Measurements from ENCODE around the gene MAP2K5. TPM values are rescaled to one million over a fixed set of nuclear protein-coding genes. Genes with fewer than 3 reads are reported as not detected.

Gene MAP2K5
- total RNA-seq, 2 donors from 2014 or later, result 19.1 to 23.0 TPM

- DNase-seq (no peak), ATAC-seq (no peak)
These were observed 220.3 kb downstream of the MAP2K5 start for GRCh38 chr15:67762610-67763368.

GRCh38 chr15:67765701-67766100 lies 223.2 kb downstream of the MAP2K5 start:
- intact Hi-C loops (cut with DNase I, micrococcal nuclease), result no loop called here
- ATAC-seq (no peak), DNase-seq (no peak)

More at GRCh38 chr15:67762610-67763368, 220.3 kb downstream of the MAP2K5 start:
- intact Hi-C loops (cut with DNase I, micrococcal nuclease), result no loop called here

GRCh38 chr15:67766968-67767367 lies 224.5 kb downstream of the MAP2K5 start:
- ATAC-seq (no peak), DNase-seq (no peak)
- intact Hi-C loops (cut with DNase I, micrococcal nuclease), result no loop called here

GRCh38 chr15:67768313-67768977 lies 225.9 kb downstream of the MAP2K5 start:
- intact Hi-C loops (cut with DNase I, micrococcal nuclease), result no loop called here
- DNase-seq (no peak), ATAC-seq (peak; percentile 84)

- intact Hi-C loops (cut with DNase I, micrococcal nuclease), result no loop called here
These were observed 227.2 kb downstream of the MAP2K5 start for GRCh38 chr15:67769497-67770357.

GRCh38 chr15:67770358-67770628 lies 227.8 kb downstream of the MAP2K5 start:
- no peak for ATAC-seq
- intact Hi-C loops (cut with DNase I, micrococcal nuclease), result no loop called here
- no peak for DNase-seq

More at GRCh38 chr15:67769497-67770357, 227.2 kb downstream of the MAP2K5 start:
- DNase-seq (no peak), ATAC-seq (peak; percentile 76)

GRCh38 chr15:67771189-67771800 lies 228.8 kb downstream of the MAP2K5 start:
- no peak for DNase-seq
- intact Hi-C loops (cut with DNase I, micrococcal nuclease), result no loop called here
- no peak for ATAC-seq

GRCh38 chr15:67774626-67775025 lies 232.1 kb downstream of the MAP2K5 start:
- intact Hi-C loops (cut with DNase I, micrococcal nuclease), result no loop called here
- no peak for DNase-seq
- ATAC-seq, result no peak

- DNase-seq (no peak), ATAC-seq (no peak)
- intact Hi-C loops (cut with DNase I, micrococcal nuclease), result no loop called here
These were observed 232.7 kb downstream of the MAP2K5 start for GRCh38 chr15:67775250-67775649.

GRCh38 chr15:67775998-67776397 lies 233.5 kb downstream of the MAP2K5 start:
- ATAC-seq (no peak), DNase-seq (no peak)
- intact Hi-C loops (cut with DNase I, micrococcal nuclease), result no loop called here

- ATAC-seq (no peak), DNase-seq (no peak)
- intact Hi-C loops (cut with DNase I, micrococcal nuclease), result no loop called here
These were observed 234.1 kb downstream of the MAP2K5 start for GRCh38 chr15:67776600-67776999.

GRCh38 chr15:67777071-67777470 lies 234.6 kb downstream of the MAP2K5 start:
- no peak for ATAC-seq
- intact Hi-C loops (cut with DNase I, micrococcal nuclease), result no loop called here
- no peak for DNase-seq

GRCh38 chr15:67777773-67778172 lies 235.3 kb downstream of the MAP2K5 start:
- intact Hi-C loops (cut with DNase I, micrococcal nuclease), result no loop called here
- DNase-seq (no peak), ATAC-seq (no peak)

- intact Hi-C loops (cut with DNase I, micrococcal nuclease), result no loop called here
- ATAC-seq, result no peak
- no peak for DNase-seq
These were observed 236.6 kb downstream of the MAP2K5 start for GRCh38 chr15:67778968-67779548.

- DNase-seq (no peak), ATAC-seq (no peak)
- intact Hi-C loops (cut with DNase I, micrococcal nuclease), result no loop called here
These were observed 237.1 kb downstream of the MAP2K5 start for GRCh38 chr15:67779549-67780111.

GRCh38 chr15:67781061-67781460 lies 238.6 kb downstream of the MAP2K5 start:
- DNase-seq, result no peak
- intact Hi-C loops (cut with DNase I, micrococcal nuclease), result no loop called here
- no peak for ATAC-seq

- intact Hi-C loops (cut with DNase I, micrococcal nuclease), result no loop called here
- ATAC-seq, result no peak
- DNase-seq, result no peak
These were observed 239.6 kb downstream of the MAP2K5 start for GRCh38 chr15:67781907-67782690.

- intact Hi-C loops (cut with DNase I, micrococcal nuclease), result no loop called here
- DNase-seq (no peak), ATAC-seq (no peak)
These were observed 240.1 kb downstream of the MAP2K5 start for GRCh38 chr15:67782691-67782991.

Data from left colon (tissue), 2 donors.